HEK293 (cell line): ENCODE results near the gene CWC25.

Source experiments
- CTCF ChIA-PET: fragments of 350-600 bp; formaldehyde crosslinking; extraction: SDS; loops from one replicate; lab custom pipeline; 2021; ENCODE audit warnings: antibody characterized with exemption; lab: Yijun Ruan, JAX
- POLR2A ChIA-PET: fragments of 300-600 bp; formaldehyde crosslinking; extraction: SDS; loops from one replicate; lab custom pipeline; 2020; ENCODE audit warnings: antibody characterized with exemption, inconsistent platforms; lab: Yijun Ruan, JAX
- H3K27ac ChIP-seq: fragments of 200-500 bp; sonication (Bioruptor generic); 2 replicates; pipeline ENCODE4 v1.5.1; 2014; ENCODE audit warnings: low read depth, low read length, control low read depth, inconsistent platforms; ENCODE audit errors: extremely low read depth
- H3K36me3 ChIP-seq, 2 experiments: fragments of 200-500 bp in 1 of 2; sonication (Bioruptor generic) in 1 of 2; 1 replicate in 1 of 2; 2 replicates in 1 of 2; pipeline ENCODE4 v1.5.1; 2014 to 2017; ENCODE audit warnings: inconsistent platforms in 2 of 2, low read length in 2 of 2; ENCODE audit not compliant: control insufficient read depth in 2 of 2, insufficient read depth in 1 of 2
- H3K4me1 ChIP-seq: fragments of 200-500 bp; sonication (Bioruptor generic); 2 replicates; pipeline ENCODE4 v1.5.1; 2014; ENCODE audit warnings: mild to moderate bottlenecking, low read length, inconsistent platforms; ENCODE audit not compliant: control insufficient read depth, insufficient read depth
- H3K4me3 ChIP-seq: 2 replicates; pipeline ENCODE4 v1.5.1; 2011; ENCODE audit warnings: low read depth, mild to moderate bottlenecking, control low read depth, low read length, moderate library complexity
- H3K9me3 ChIP-seq: fragments of 200-500 bp; sonication (Bioruptor generic); 2 replicates; pipeline ENCODE4 v1.5.1; 2014; ENCODE audit warnings: low read depth, low read length, inconsistent platforms; ENCODE audit not compliant: control insufficient read depth, insufficient read depth
- ATF2 ChIP-seq: fragments of 450-650 bp; formaldehyde crosslinking; IDR thresholded peaks from 2 replicates; pipeline ENCODE4 v1.5.1; 2016; ENCODE audit warnings: missing biosample characterization, missing genetic modification characterization, low read depth
- TCF7L2 ChIP-seq: IDR thresholded peaks from 2 replicates; pipeline ENCODE4 v1.6.1; 2011; ENCODE audit warnings: low read depth, mild to moderate bottlenecking, inconsistent platforms, low read length, moderate library complexity, borderline replicate concordance
- TSHZ1 ChIP-seq: fragments of 450-650 bp; formaldehyde crosslinking; IDR thresholded peaks from 2 replicates; pipeline ENCODE4 v1.5.1; 2016; ENCODE audit warnings: missing biosample characterization, missing genetic modification characterization, borderline replicate concordance
- ZBTB11 ChIP-seq: fragments of 450-650 bp; formaldehyde crosslinking; conservative IDR thresholded peaks from 2 replicates; pipeline ENCODE4 v1.5.1; 2016; ENCODE audit warnings: low read depth, missing biosample characterization, missing genetic modification characterization
- ZBTB44 ChIP-seq: fragments of 450-650 bp; IDR thresholded peaks from 2 replicates; pipeline ENCODE4 v1.5.1; 2018; ENCODE audit warnings: missing biosample characterization, mild to moderate bottlenecking, missing genetic modification characterization
- ZBTB6 ChIP-seq: fragments of 450-650 bp; formaldehyde crosslinking; IDR thresholded peaks from 2 replicates; pipeline ENCODE4 v1.5.1; 2017; ENCODE audit warnings: missing biosample characterization, missing genetic modification characterization
- ZBTB8A ChIP-seq: fragments of 450-650 bp; formaldehyde crosslinking; IDR thresholded peaks from 2 replicates; pipeline ENCODE4 v1.5.1; 2016; ENCODE audit warnings: missing biosample characterization, missing genetic modification characterization
- ZFP41 ChIP-seq: fragments of 450-650 bp; formaldehyde crosslinking; IDR thresholded peaks from 2 replicates; pipeline ENCODE4 v1.5.1; 2016; ENCODE audit warnings: missing biosample characterization, missing genetic modification characterization, borderline replicate concordance
- ZNF121 ChIP-seq: fragments of 450-650 bp; formaldehyde crosslinking; IDR thresholded peaks from 2 replicates; pipeline ENCODE4 v1.5.1; 2016; ENCODE audit warnings: missing biosample characterization, missing genetic modification characterization
- ZNF148 ChIP-seq: fragments of 450-650 bp; formaldehyde crosslinking; IDR thresholded peaks from 2 replicates; pipeline ENCODE4 v1.5.0; 2017; ENCODE audit warnings: missing biosample characterization, missing genetic modification characterization, borderline replicate concordance
- ZNF184 ChIP-seq: fragments of 450-650 bp; IDR thresholded peaks from 2 replicates; pipeline ENCODE4 v1.5.1; 2018; ENCODE audit warnings: missing biosample characterization, mild to moderate bottlenecking, missing genetic modification characterization
- ZNF223 ChIP-seq: fragments of 450-650 bp; formaldehyde crosslinking; IDR thresholded peaks from 2 replicates; pipeline ENCODE4 v1.5.1; 2016; ENCODE audit warnings: missing biosample characterization, missing genetic modification characterization
- ZNF24 ChIP-seq: fragments of 450-650 bp; formaldehyde crosslinking; IDR thresholded peaks from 2 replicates; pipeline ENCODE4 v1.5.1; 2016; ENCODE audit warnings: missing biosample characterization, missing genetic modification characterization
- ZNF266 ChIP-seq: fragments of 450-650 bp; formaldehyde crosslinking; IDR thresholded peaks from 2 replicates; pipeline ENCODE4 v1.5.1; 2016; ENCODE audit warnings: missing biosample characterization, missing genetic modification characterization, low read depth
- ZNF324 ChIP-seq: fragments of 450-650 bp; formaldehyde crosslinking; IDR thresholded peaks from 2 replicates; pipeline ENCODE4 v1.5.1; 2016; ENCODE audit warnings: missing biosample characterization, missing genetic modification characterization
- ZNF529 ChIP-seq: fragments of 450-650 bp; formaldehyde crosslinking; IDR thresholded peaks from 2 replicates; pipeline ENCODE4 v1.5.1; 2017; ENCODE audit warnings: missing genetic modification characterization, missing biosample characterization; ENCODE audit not compliant: insufficient replicate concordance
- ZNF596 ChIP-seq: fragments of 450-650 bp; IDR thresholded peaks from 2 replicates; pipeline ENCODE4 v1.5.0; 2018; ENCODE audit warnings: missing biosample characterization, mild to moderate bottlenecking, missing genetic modification characterization, moderate library complexity
- ZNF624 ChIP-seq: fragments of 450-650 bp; formaldehyde crosslinking; IDR thresholded peaks from 2 replicates; pipeline ENCODE4 v1.5.1; 2017; ENCODE audit warnings: missing biosample characterization, missing genetic modification characterization
- ZNF654 ChIP-seq: fragments of 450-650 bp; formaldehyde crosslinking; IDR thresholded peaks from 2 replicates; pipeline ENCODE4 v1.5.1; 2016; ENCODE audit warnings: low read depth, missing biosample characterization, missing genetic modification characterization
- ZNF664 ChIP-seq: fragments of 450-650 bp; formaldehyde crosslinking; IDR thresholded peaks from 2 replicates; pipeline ENCODE4 v1.5.1; 2016; ENCODE audit warnings: missing biosample characterization, missing genetic modification characterization
- ZNF747 ChIP-seq: fragments of 450-650 bp; formaldehyde crosslinking; IDR thresholded peaks from 2 replicates; pipeline ENCODE4 v1.5.1; 2016; ENCODE audit warnings: missing biosample characterization, missing genetic modification characterization
- ZNF843 ChIP-seq: fragments of 450-650 bp; formaldehyde crosslinking; IDR thresholded peaks from 2 replicates; pipeline ENCODE4 v1.5.1; 2016; ENCODE audit warnings: missing biosample characterization, missing genetic modification characterization

Gene CWC25

GRCh38 chr17:38824899-38825761 is at the start of gene CWC25:
Gene CWC25 (minus strand): TSS chr17:38825321. CDS start chr17:38825183, 138 bp downstream.
- ChIA-PET CTCF (interaction anchor here (0.6 to 0.9 kb wide), 3 partner anchors 48 to 328 kb away, joined by 3 to 4 read pairs (median 3); no protein-coding TSS in a partner anchor), POLR2A (interaction anchor here (0.6 to 1.9 kb wide), 7 partner anchors 9 to 328 kb away, joined by 3 to 12 read pairs (median 9); partner anchors contain the start of genes LASP1 and RPL23)
- Histone ChIP-seq H3K27ac (peak within 1 kb of the TSS; percentile 94), H3K4me1 (no peaks in the 10 kb centered on the region), H3K4me3 (peak within 1 kb of the TSS; percentile 80), H3K36me3 (peaks cover 14 to 17% of the 10 kb centered on the region in 2 experiments), H3K9me3 (no peaks in the 10 kb centered on the region)
- TF ChIP-seq ZNF664 (tag by site-specific recombination): peak; percentile 70; the same call in 1 of the 2 replicates
- no peak for TF ChIP-seq ZNF596 (tag by site-specific recombination)
- TF ChIP-seq ZNF529 (tag by site-specific recombination): no peak
- peak; percentile 89 for TF ChIP-seq ZNF324 (tag by site-specific recombination)
- TF ChIP-seq ZBTB6 (tag by site-specific recombination): peak; percentile 36; the same call in 1 of the 2 replicates
- TF ChIP-seq ZNF121 (tag by site-specific recombination): peak; percentile 23; the same call in 1 of the 2 replicates
- TF ChIP-seq ZBTB44: no peak; the same call in none of the 2 replicates
- TF ChIP-seq ZNF624 (tag by site-specific recombination): no peak
- TF ChIP-seq ZNF24 (tag by site-specific recombination): peak; percentile 86
- TF ChIP-seq ZNF747 (tag by site-specific recombination): no peak
- TF ChIP-seq ZNF148: no peak
- peak; percentile 49; the same call in 1 of the 2 replicates for TF ChIP-seq ZBTB8A (tag by site-specific recombination)
- TF ChIP-seq ZNF266 (tag by site-specific recombination): no peak
- TF ChIP-seq ZNF223 (tag by site-specific recombination): peak; percentile 73; the same call in 1 of the 2 replicates
- TF ChIP-seq TCF7L2: no peak
- peak; percentile 97 for TF ChIP-seq ATF2 (tag by site-specific recombination)
- TF ChIP-seq TSHZ1: peak; percentile 66; the same call in 1 of the 2 replicates
- TF ChIP-seq ZNF184 (tag by site-specific recombination): no peak
- TF ChIP-seq ZFP41 (tag by site-specific recombination): no peak
- no peak for TF ChIP-seq ZNF654
- peak; percentile 68 for TF ChIP-seq ZNF843 (tag by site-specific recombination)
- TF ChIP-seq ZBTB11: peak; percentile 91
